IMR-90 (cell line): ENCODE measurements around the gene DNAJB5. TPM values are rescaled to one million over a fixed set of nuclear protein-coding genes. Genes with fewer than 3 reads are reported as not detected.

Source experiments
- ATAC-seq: fragments of 200-7000 bp; cut with Tn5 transposase; 2 replicates; pipeline ENCODE4 v1.9.1; 2020; ENCODE audit warnings: low read depth, mild to moderate bottlenecking, moderate library complexity
- BruUV-seq: library from RNA; stranded (reverse); fragments of 400-500 nt; replicated peaks from 2 replicates; lab custom pipeline; 2021; lab: Mats Ljungman, UMichigan
- CTCF ChIA-PET: fragments of 300-600 bp; formaldehyde crosslinking; extraction: SDS; loops from one replicate; lab custom pipeline; 2021; ENCODE audit warnings: antibody characterized with exemption; lab: Yijun Ruan, JAX
- POLR2A ChIA-PET: fragments of 300-600 bp; sonication (Branson Sonifier 250); formaldehyde crosslinking; loops from one replicate; lab custom pipeline; 2022; ENCODE audit warnings: antibody characterized with exemption; ENCODE audit not compliant: unreplicated experiment; lab: Charles Lee
- DNase-seq: peaks from one replicate; pipeline ENCODE4 v3.0.0; 2013
- H2AFZ ChIP-seq: replicated peaks from 2 replicates; pipeline ENCODE3; 2013; ENCODE audit warnings: low read length, mild to moderate bottlenecking; ENCODE audit not compliant: poor library complexity
- H2AK5ac ChIP-seq: 2 replicates; pipeline ENCODE4 v1.6.1; 2013; ENCODE audit warnings: low read depth, low read length, inconsistent platforms
- H2AK9ac ChIP-seq: replicated peaks from 2 replicates; pipeline ENCODE3; 2013; ENCODE audit warnings: mild to moderate bottlenecking, low read depth, low read length, moderate library complexity; ENCODE audit not compliant: poor library complexity
- H2BK120ac ChIP-seq: 2 replicates; pipeline ENCODE4 v1.6.1; 2013; ENCODE audit warnings: low read depth, low read length, inconsistent platforms
- H2BK15ac ChIP-seq: 3 replicates; pipeline ENCODE4 v1.6.1; 2013; ENCODE audit warnings: low read depth, low read length, inconsistent platforms
- H2BK20ac ChIP-seq: 2 replicates; pipeline ENCODE4 v1.6.1; 2013; ENCODE audit warnings: low read depth, mild to moderate bottlenecking, inconsistent platforms, low read length, moderate library complexity
- H2BK5ac ChIP-seq: 2 replicates; pipeline ENCODE4 v1.6.1; 2013; ENCODE audit warnings: mild to moderate bottlenecking, low read depth, low read length, inconsistent platforms; ENCODE audit not compliant: poor library complexity, severe bottlenecking
- H3K14ac ChIP-seq: replicated peaks from 2 replicates; pipeline ENCODE4 v1.6.1; 2013; ENCODE audit warnings: low read depth, low read length, inconsistent platforms
- H3K18ac ChIP-seq: 2 replicates; pipeline ENCODE4 v1.6.1; 2013; ENCODE audit warnings: low read depth, low read length, control low read depth
- H3K23ac ChIP-seq: 2 replicates; pipeline ENCODE4 v1.6.1; 2013; ENCODE audit warnings: low read depth, low read length, inconsistent platforms
- H3K27ac ChIP-seq: 2 replicates; pipeline ENCODE4 v1.5.1; 2013; ENCODE audit warnings: mild to moderate bottlenecking, control low read depth, low read length; ENCODE audit not compliant: insufficient read depth
- H3K27me3 ChIP-seq: 2 replicates; pipeline ENCODE4 v1.6.1; 2013; ENCODE audit warnings: low read length; ENCODE audit not compliant: control insufficient read depth, insufficient read depth
- H3K36me3 ChIP-seq: 2 replicates; pipeline ENCODE4 v1.6.1; 2013; ENCODE audit warnings: low read length, mixed read lengths; ENCODE audit not compliant: control insufficient read depth, insufficient read depth
- H3K4ac ChIP-seq: 2 replicates; pipeline ENCODE4 v1.6.1; 2013; ENCODE audit warnings: low read depth, low read length, inconsistent platforms
- H3K4me1 ChIP-seq: 2 replicates; pipeline ENCODE4 v1.6.1; 2013; ENCODE audit warnings: low read length, mixed read lengths; ENCODE audit not compliant: control insufficient read depth, insufficient read depth
- H3K4me2 ChIP-seq: 2 replicates; pipeline ENCODE4 v1.6.1; 2013; ENCODE audit warnings: low read depth, mild to moderate bottlenecking, control low read depth, low read length, moderate library complexity
- H3K4me3 ChIP-seq: 2 replicates; pipeline ENCODE4 v1.5.1; 2013; ENCODE audit warnings: low read depth, mild to moderate bottlenecking, control low read depth, low read length, moderate library complexity; ENCODE audit not compliant: insufficient read depth
- H3K56ac ChIP-seq: 2 replicates; pipeline ENCODE4 v1.6.1; 2013; ENCODE audit warnings: low read length, inconsistent platforms; ENCODE audit not compliant: insufficient read depth; ENCODE audit errors: extremely low read depth
- H3K79me1 ChIP-seq, 2 experiments: 2 replicates each; pipeline ENCODE4 v1.6.1; 2013; ENCODE audit warnings: low read length in 2 of 2, inconsistent platforms in 1 of 2, low read depth in 1 of 2
- H3K9ac ChIP-seq: 2 replicates; pipeline ENCODE4 v1.6.1; 2013; ENCODE audit warnings: low read depth, low read length, control low read depth
- H3K9me1 ChIP-seq: 2 replicates; pipeline ENCODE4 v1.6.1; 2013; ENCODE audit warnings: low read length, inconsistent platforms; ENCODE audit not compliant: insufficient read depth
- H3K9me3 ChIP-seq: 2 replicates; pipeline ENCODE4 v1.6.1; 2013; ENCODE audit warnings: low read length; ENCODE audit not compliant: control insufficient read depth, insufficient read depth
- H4K20me1 ChIP-seq: 2 replicates; pipeline ENCODE4 v1.6.1; 2013; ENCODE audit warnings: low read length, inconsistent platforms; ENCODE audit not compliant: insufficient read depth
- H4K5ac ChIP-seq: 2 replicates; pipeline ENCODE4 v1.6.1; 2013; ENCODE audit warnings: mild to moderate bottlenecking, low read depth, low read length, control low read depth
- H4K8ac ChIP-seq, 2 experiments: 2 replicates each; pipeline ENCODE4 v1.6.1; 2013; ENCODE audit warnings: low read depth in 2 of 2, low read length in 2 of 2, control low read depth in 1 of 2, inconsistent platforms in 1 of 2
- H4K91ac ChIP-seq: 2 replicates; pipeline ENCODE4 v1.6.1; 2013; ENCODE audit warnings: low read depth, low read length, inconsistent platforms; ENCODE audit not compliant: insufficient read depth
- CEBPB ChIP-seq: IDR thresholded peaks from 2 replicates; pipeline ENCODE4 v1.6.1; 2012; ENCODE audit warnings: low read depth, low read length, improper control_type of control experiment
- CHD1 ChIP-seq: IDR thresholded peaks from 2 replicates; pipeline ENCODE4 v1.6.1; 2012; ENCODE audit warnings: low read depth, low read length, improper control_type of control experiment
- RAD21 ChIP-seq: IDR thresholded peaks from 2 replicates; pipeline ENCODE4 v1.6.1; 2012; ENCODE audit warnings: low read length, improper control_type of control experiment
- WGBS, 2 experiments: methylation state at CpG; one replicate each; pipeline versions ENCODE4 v1.1.5 to v1.1.7; 2013; ENCODE audit warnings: missing lambda C conversion rate in 2 of 2; ENCODE audit not compliant: insufficient read length in 1 of 2; ENCODE audit errors: extremely low coverage in 2 of 2; 5-methylcytosine and 5-hydroxymethylcytosine counted together
- dilution Hi-C: fragments of 300-500 bp; cut with HindIII; formaldehyde crosslinking; loops from one replicate; pipeline ENCODE4 v1.14.3; 2018; ENCODE audit warnings: low sequenced_read_pairs; ENCODE audit not compliant: unreplicated experiment
- in situ Hi-C: fragments of 300-500 bp; cut with MboI; formaldehyde crosslinking; loops from 3 replicates; pipeline ENCODE4 v1.14.3; 2019; ENCODE audit warnings: low sequenced_read_pairs, inconsistent platforms, mixed read lengths
- intact Hi-C: fragments of 100-400 bp; cut with micrococcal nuclease; formaldehyde crosslinking; loops from 2 replicates; pipeline ENCODE4 v1.10.0; 2022
- polyA plus RNA-seq, 3 experiments: library from polyadenylated mRNA; depleted of rRNA; stranded (reverse); fragments of >200 nt; gene quantifications; 2 replicates each; pipeline ENCODE4 v1.2.3, GENCODE V29; 2012; ENCODE audit warnings: low replicate concordance in 1 of 3
- total RNA-seq: library from RNA; depleted of rRNA; stranded (reverse); fragments of >200 nt; gene quantifications from 2 replicates; pipeline ENCODE4 v1.2.3, GENCODE V29; 2012

Gene DNAJB5
- total and polyA plus RNA-seq, 2 of the 4 experiments (the other 2 are of a cell fraction): 11.4 to 14.9 TPM

GRCh38 chr9:35000535-35001284 lies 11.2 kb downstream of the DNAJB5 start:
- ATAC-seq (peak; percentile 66), DNase-seq (peak; percentile 70)
- Histone ChIP-seq H3K4me3 (no peak overlapping the region), H3K9me3 (no peaks in the 10 kb centered on the region), H3K9ac (no peak overlapping the region), H2BK120ac (peak overlapping the region; percentile 49; the same call in 1 of the 2 replicates), H3K23ac (peak overlapping the region; percentile 41; the same call in 1 of the 2 replicates), H2AFZ (peak overlapping the region; percentile 58), H4K5ac (no peak overlapping the region), H3K18ac (peak overlapping the region; percentile 57; the same call in 1 of the 2 replicates), H3K56ac (no peak overlapping the region; the same call in 1 of the 2 replicates), H3K4ac (peak overlapping the region; percentile 52; the same call in 1 of the 2 replicates), H3K27ac (no peak overlapping the region), H3K4me1 (peaks cover 9% of the 10 kb centered on the region), H2BK15ac (peak overlapping the region; percentile 57; the same call in 2 of the 3 replicates), H4K20me1 (no peaks in the 10 kb centered on the region), H2BK20ac (peak overlapping the region; percentile 49; the same call in 1 of the 2 replicates), H3K9me1 (peaks cover 20% of the 10 kb centered on the region), H4K91ac (peak overlapping the region; percentile 40; the same call in 1 of the 2 replicates), H3K79me1 (peaks cover 6 to 16% of the 10 kb centered on the region in 2 experiments; a peak in 3 of 4 replicates), H3K36me3 (peaks cover 17% of the 10 kb centered on the region), H2AK9ac (peak overlapping the region; percentile 79), H4K8ac (peak overlapping the region in 1 of 2 experiments; percentile 8; a peak in 1 of 4 replicates), H3K4me2 (peak overlapping the region; percentile 29; the same call in 1 of the 2 replicates), H2BK5ac (peak overlapping the region; percentile 68), H2AK5ac (peak overlapping the region; percentile 27; the same call in 1 of the 2 replicates), H3K27me3 (no peaks in the 10 kb centered on the region), H3K14ac (peak overlapping the region; percentile 65)
- no peak for TF ChIP-seq CHD1
- TF ChIP-seq RAD21: no peak
- peak; percentile 82 for TF ChIP-seq CEBPB
- BruUV-seq: no TSS peak
- ChIA-PET CTCF (interaction anchor here (1.2 kb wide), 1 partner anchor 51 kb away, joined by 3 read pairs; no protein-coding TSS in a partner anchor), POLR2A (no interaction called here)
- WGBS, 2 experiments: no CpG with 5 or more reads among the region's 6 CpGs
- dilution Hi-C loops: no loop called here
- intact Hi-C loops: no loop called here
- in situ Hi-C loops: no loop called here
